ENCODE measurements around the gene AKAP6. TPM values are rescaled to one million over a fixed set of nuclear protein-coding genes. Genes with fewer than 3 reads are reported as not detected.

Gene AKAP6
- total and polyA plus RNA-seq, 4 donors: 0.42 to 3.2 (median 1.7) TPM

DNA sequence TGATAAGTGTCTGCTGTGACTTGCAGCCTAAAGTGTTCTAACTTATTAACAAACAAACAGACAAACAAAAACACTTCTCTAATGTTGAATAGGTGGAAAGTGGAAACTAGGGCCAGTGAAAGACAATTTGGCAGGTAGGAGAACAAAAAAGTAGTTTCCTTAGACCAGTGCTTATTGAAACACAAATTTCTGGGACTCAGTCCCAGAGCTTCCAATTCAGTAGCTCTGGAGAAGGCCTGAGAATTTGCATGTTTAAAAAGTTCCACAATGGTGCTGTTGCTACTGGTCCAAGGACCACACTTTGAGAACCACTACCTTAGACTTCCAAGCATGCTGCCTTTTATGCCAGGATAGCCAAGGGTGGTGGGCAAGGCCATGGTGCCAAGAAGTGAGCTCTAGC lies 67.8 kb downstream of the AKAP6 start (continued):
- TF ChIP-seq, protein P1, sequence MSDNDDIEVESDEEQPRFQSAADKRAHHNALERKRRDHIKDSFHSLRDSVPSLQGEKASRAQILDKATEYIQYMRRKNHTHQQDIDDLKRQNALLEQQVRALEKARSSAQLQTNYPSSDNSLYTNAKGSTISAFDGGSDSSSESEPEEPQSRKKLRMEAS (IDR thresholded peaks at IDR 0.05): no peak

DNA sequence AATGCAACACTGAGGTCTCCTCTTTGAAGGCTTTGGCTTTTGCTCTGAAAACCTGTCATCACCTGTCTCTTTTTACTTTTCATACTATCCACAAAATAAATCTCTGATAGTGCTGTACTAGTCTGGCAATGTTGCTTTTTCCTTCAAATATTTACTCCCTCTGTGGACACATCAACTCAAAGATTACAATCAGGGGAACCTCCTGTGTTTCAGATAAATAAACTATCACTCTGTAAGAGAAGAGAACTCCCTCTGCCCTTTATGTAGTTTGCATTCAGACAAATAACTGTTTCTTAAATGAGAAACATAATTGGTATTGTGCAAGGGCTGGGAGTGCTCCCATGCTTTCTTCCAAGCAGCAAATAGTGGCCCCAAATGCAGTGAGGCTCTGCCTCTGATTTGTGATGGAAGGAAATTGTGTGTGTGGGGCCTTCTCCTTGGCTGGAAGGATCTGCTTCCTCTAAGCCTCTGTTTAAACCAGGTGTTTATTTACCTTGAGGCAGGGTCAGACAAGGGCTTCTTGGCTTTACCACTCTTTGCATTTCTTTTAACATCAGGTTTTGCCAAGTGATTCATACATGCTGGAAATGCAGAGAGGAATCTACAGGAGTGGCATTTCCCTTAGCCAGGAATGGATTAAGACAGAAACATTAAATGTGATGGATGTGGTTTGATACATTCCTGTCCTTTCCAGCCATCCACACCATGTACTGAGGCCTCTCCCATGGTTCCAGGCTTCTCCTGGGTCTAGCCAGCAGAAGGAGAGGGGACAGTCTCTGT lies 69.0 kb downstream of the AKAP6 start:
- Histone ChIP-seq H3K9me3 (ENCODE audit: control insufficient read depth in 4 of 4, low read length in 3 of 4) (no peaks in the 10 kb centered on the region), H3K9ac (ENCODE audit: low read depth in 1 of 2, low read length in 2 of 2) (no peak overlapping the region), H3K36me3 (ENCODE audit: control insufficient read depth in 4 of 4, insufficient read depth in 3 of 4, low read depth in 1 of 4, low read length in 3 of 4) (no peaks in the 10 kb centered on the region), H3K27me3 (ENCODE audit: control insufficient read depth in 4 of 4, insufficient read depth in 4 of 4, low read length in 3 of 4) (no peaks in the 10 kb centered on the region), H3K4me1 (ENCODE audit: control insufficient read depth in 4 of 4, insufficient read depth in 4 of 4, low read length in 3 of 4) (peaks cover 0 to 6% (median 0%) of the 10 kb centered on the region in 4 donors), H3K4me3 (ENCODE audit: low read depth in 1 of 3, low read length in 3 of 3) (no peak overlapping the region), H3K27ac (ENCODE audit: low read depth in 1 of 2, low read length in 2 of 2) (no peak overlapping the region)
- no peak for DNase-seq (ENCODE audit: low spot score)
- TF ChIP-seq NR2F2 (IDR thresholded peaks at IDR 0.05): no peak
- TF ChIP-seq, protein P1 (IDR thresholded peaks at IDR 0.05): no peak
- no peak for TF ChIP-seq RXRA (IDR thresholded peaks at IDR 0.05)
- no peak for TF ChIP-seq FOXA2 (IDR thresholded peaks at IDR 0.05)
- TF ChIP-seq EGR1 (IDR thresholded peaks at IDR 0.05; ENCODE audit: low read depth in 2 of 2): no peak
- TF ChIP-seq JUND (IDR thresholded peaks at IDR 0.05): no peak
- TF ChIP-seq HNF4A (conservative IDR thresholded peaks at IDR 0.05): no peak

DNA sequence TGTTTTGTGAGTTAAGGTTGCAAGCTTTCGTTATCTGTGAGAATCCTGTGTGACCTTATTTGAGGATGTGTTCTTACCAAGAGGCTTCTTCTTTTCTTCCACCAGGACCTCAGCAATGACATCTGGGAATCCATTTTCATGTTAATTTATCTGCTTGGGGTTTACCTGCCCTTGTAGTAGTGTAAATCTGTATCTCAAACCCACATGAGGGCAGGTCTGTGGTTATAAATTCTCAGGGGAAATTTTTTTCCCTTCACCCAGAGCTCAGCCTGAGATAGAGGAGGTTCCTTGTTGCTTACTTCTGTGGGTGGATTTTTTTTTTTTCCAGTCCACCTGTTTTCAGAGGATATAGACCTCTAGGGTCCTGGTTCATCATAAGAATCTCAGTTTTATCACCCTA lies 70.8 kb downstream of the AKAP6 start:
- 96% methylated on average over 1 of the region's 1 CpG for WGBS

DNA sequence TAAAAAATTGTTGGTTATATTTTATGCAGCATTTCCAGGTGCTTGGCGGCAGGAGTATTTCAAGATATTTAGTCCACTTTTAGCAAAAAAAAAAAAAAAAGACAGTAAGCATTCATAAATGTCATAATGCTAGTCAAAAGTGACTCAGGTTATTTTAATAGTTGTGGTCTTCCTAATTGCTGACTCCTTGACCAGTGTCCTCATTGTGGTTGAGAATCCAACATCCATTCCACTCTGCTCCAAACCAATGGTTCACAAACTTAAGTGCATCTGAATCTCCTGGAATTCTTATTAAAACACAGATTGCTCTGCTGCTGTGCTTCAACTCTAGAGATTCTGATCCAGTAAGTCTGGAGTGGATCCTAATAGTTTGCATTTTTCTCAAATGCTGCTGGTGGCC lies 71.4 kb downstream of the AKAP6 start:
- Histone ChIP-seq H3K27ac (ENCODE audit: low read depth in 1 of 2, low read length in 2 of 2) (no peak overlapping the region), H3K4me1 (ENCODE audit: control insufficient read depth in 4 of 4, insufficient read depth in 4 of 4, low read length in 3 of 4) (peaks cover 0 to 6% (median 0%) of the 10 kb centered on the region in 4 donors), H3K36me3 (ENCODE audit: control insufficient read depth in 4 of 4, insufficient read depth in 3 of 4, low read depth in 1 of 4, low read length in 3 of 4) (no peaks in the 10 kb centered on the region), H3K9me3 (ENCODE audit: control insufficient read depth in 4 of 4, low read length in 3 of 4) (no peaks in the 10 kb centered on the region), H3K27me3 (ENCODE audit: control insufficient read depth in 4 of 4, insufficient read depth in 4 of 4, low read length in 3 of 4) (no peaks in the 10 kb centered on the region), H3K4me3 (ENCODE audit: low read depth in 1 of 3, low read length in 3 of 3) (no peak overlapping the region), H3K9ac (ENCODE audit: low read depth in 1 of 2, low read length in 2 of 2) (no peak overlapping the region)
- WGBS: 93% methylated on average over 1 of the region's 1 CpG
- no peak for DNase-seq (ENCODE audit: low spot score)
- TF ChIP-seq JUND (IDR thresholded peaks at IDR 0.05) (no peak), EGR1 (IDR thresholded peaks at IDR 0.05; ENCODE audit: low read depth in 2 of 2) (no peak), RXRA (IDR thresholded peaks at IDR 0.05) (no peak)
- TF ChIP-seq, protein P1 (IDR thresholded peaks at IDR 0.05): no peak

More for the DNA sequence above, 70.8 kb downstream of the AKAP6 start:
- no peak for DNase-seq (ENCODE audit: low spot score)
- Histone ChIP-seq H3K36me3 (ENCODE audit: control insufficient read depth in 4 of 4, insufficient read depth in 3 of 4, low read depth in 1 of 4, low read length in 3 of 4) (no peaks in the 10 kb centered on the region), H3K27me3 (ENCODE audit: control insufficient read depth in 4 of 4, insufficient read depth in 4 of 4, low read length in 3 of 4) (no peaks in the 10 kb centered on the region), H3K4me1 (ENCODE audit: control insufficient read depth in 4 of 4, insufficient read depth in 4 of 4, low read length in 3 of 4) (peaks cover 0 to 6% (median 0%) of the 10 kb centered on the region in 4 donors), H3K9ac (ENCODE audit: low read depth in 1 of 2, low read length in 2 of 2) (no peak overlapping the region), H3K27ac (ENCODE audit: low read depth in 1 of 2, low read length in 2 of 2) (no peak overlapping the region), H3K4me3 (ENCODE audit: low read depth in 1 of 3, low read length in 3 of 3) (no peak overlapping the region), H3K9me3 (ENCODE audit: control insufficient read depth in 4 of 4, low read length in 3 of 4) (no peaks in the 10 kb centered on the region)
- TF ChIP-seq TAF1 (conservative IDR thresholded peaks at IDR 0.05): no peak
- TF ChIP-seq, protein P2, sequence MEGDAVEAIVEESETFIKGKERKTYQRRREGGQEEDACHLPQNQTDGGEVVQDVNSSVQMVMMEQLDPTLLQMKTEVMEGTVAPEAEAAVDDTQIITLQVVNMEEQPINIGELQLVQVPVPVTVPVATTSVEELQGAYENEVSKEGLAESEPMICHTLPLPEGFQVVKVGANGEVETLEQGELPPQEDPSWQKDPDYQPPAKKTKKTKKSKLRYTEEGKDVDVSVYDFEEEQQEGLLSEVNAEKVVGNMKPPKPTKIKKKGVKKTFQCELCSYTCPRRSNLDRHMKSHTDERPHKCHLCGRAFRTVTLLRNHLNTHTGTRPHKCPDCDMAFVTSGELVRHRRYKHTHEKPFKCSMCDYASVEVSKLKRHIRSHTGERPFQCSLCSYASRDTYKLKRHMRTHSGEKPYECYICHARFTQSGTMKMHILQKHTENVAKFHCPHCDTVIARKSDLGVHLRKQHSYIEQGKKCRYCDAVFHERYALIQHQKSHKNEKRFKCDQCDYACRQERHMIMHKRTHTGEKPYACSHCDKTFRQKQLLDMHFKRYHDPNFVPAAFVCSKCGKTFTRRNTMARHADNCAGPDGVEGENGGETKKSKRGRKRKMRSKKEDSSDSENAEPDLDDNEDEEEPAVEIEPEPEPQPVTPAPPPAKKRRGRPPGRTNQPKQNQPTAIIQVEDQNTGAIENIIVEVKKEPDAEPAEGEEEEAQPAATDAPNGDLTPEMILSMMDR (IDR thresholded peaks at IDR 0.05; ENCODE audit: low read depth, low read length, missing input control): no peak
- no peak for TF ChIP-seq FOXA1 (IDR thresholded peaks at IDR 0.05)
- no peak for TF ChIP-seq SP1 (IDR thresholded peaks at IDR 0.05)
- TF ChIP-seq HNF4G (IDR thresholded peaks at IDR 0.05): no peak
- no peak for TF ChIP-seq HNF4A (conservative IDR thresholded peaks at IDR 0.05)
